ENCODE data around the gene PRLH.
A peak's percentile ranks its signal among the peaks of the same experiment; 100 is the strongest.
"Not testable (repeated sequence)": the region's sequence is repeated elsewhere in the genome, so short reads cannot be mapped to it uniquely, and the experiment has no call there.

Gene PRLH

DNA sequence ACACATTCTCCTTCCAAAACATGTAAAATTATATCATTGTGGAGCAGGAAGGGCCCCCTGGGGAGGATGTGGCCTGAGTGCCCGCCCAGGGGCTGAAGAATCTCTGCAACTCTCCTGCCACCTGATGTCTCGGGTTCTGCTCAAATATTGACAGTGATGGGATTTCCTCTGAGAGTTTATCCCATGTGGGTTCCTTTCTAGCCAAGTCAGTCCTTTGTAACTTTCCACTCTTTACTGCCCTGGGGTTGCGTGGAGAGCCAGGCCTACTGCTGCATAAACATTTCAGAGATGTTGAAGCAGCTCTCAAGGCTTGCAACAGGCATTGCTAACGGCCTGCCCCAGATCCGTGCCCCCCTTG is 28.1 kb downstream of the PRLH start:
- DNase-seq (ENCODE audit: low read depth in 2 of 2) = peak in 1 of 2 donors; percentile 51
- TF ChIP-seq, protein P1, sequence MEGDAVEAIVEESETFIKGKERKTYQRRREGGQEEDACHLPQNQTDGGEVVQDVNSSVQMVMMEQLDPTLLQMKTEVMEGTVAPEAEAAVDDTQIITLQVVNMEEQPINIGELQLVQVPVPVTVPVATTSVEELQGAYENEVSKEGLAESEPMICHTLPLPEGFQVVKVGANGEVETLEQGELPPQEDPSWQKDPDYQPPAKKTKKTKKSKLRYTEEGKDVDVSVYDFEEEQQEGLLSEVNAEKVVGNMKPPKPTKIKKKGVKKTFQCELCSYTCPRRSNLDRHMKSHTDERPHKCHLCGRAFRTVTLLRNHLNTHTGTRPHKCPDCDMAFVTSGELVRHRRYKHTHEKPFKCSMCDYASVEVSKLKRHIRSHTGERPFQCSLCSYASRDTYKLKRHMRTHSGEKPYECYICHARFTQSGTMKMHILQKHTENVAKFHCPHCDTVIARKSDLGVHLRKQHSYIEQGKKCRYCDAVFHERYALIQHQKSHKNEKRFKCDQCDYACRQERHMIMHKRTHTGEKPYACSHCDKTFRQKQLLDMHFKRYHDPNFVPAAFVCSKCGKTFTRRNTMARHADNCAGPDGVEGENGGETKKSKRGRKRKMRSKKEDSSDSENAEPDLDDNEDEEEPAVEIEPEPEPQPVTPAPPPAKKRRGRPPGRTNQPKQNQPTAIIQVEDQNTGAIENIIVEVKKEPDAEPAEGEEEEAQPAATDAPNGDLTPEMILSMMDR (IDR thresholded peaks at IDR 0.05; ENCODE audit: low read depth, low read length) = no peak

DNA sequence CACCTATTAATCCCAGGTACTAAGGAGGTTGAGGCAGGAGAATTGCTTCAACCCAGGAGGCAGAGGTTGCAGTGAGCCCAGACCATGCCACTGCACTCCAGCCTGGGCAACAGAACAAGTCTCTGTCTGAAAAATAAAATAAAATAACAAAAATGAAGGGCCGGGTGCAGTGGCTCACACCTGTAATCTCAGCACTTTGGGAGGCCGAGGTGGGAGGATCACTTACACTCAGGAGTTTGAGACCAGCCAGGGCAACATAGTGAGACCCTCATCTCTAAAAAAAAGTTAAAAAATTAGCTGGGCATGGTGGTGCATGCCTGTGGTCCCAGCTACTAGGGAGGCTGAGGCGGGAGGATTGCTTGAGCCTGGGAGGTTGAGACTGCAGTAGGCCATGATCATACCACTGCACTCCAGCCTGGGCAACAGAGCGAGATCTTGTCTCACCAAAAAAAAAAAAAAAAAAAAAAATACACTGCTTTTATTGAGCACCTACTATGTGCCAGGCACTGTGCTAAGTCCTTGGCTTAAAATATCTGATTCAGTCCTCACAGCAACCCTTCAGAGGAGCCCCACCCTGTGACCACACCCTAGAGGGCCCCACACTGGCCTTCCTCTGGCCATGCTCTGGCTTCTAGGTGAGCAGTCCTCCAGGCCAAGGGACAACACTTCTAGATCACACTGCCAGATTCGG is 29.6 kb downstream of the PRLH start:
- not testable (repeated sequence) for DNase-seq (ENCODE audit: low read depth in 2 of 2)

More for the DNA sequence above, 28.1 kb downstream of the PRLH start:
- no peak overlapping the region for H3K4me3 ChIP-seq (replicated peaks in 1 of 2; ENCODE audit: low read depth in 2 of 2, low read length in 2 of 2)

DNA sequence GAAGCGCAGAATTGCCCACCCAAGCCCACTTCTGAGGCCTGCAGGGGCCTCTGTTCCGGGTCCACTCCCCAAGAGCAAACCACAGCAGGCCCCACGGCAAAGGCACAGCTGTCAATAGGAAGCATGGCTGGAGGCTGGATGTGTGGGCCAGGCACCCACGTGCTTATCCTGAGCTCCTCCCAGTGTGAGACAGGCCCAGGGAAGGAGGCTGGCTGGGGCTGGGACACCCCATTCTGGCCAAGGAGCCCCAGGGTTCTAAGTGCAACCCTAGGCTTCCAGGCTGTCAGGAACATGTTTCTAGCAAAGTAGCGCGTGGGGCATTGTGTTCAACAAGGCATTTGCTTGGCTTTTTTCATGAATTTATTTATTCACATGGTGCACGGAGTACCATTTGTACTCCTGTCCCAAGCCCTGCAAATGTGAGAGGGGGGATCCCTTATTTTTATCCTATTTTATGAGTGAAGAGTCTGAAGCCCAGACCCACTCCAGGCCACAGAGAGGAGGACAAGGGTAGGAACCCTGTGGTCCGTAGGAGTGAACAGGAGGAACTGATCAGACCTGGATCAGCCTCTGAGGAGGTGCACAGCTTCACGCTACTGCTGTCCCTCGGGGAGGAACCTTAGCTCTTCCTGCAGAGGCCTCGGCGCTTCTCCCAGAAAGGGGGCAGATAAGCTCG is 30.3 kb downstream of the PRLH start:
- no peak for DNase-seq (ENCODE audit: low read depth in 2 of 2)
- no peak overlapping the region for H3K4me3 ChIP-seq (replicated peaks in 1 of 2; ENCODE audit: low read depth in 2 of 2, low read length in 2 of 2)
- TF ChIP-seq, protein P1 (IDR thresholded peaks at IDR 0.05; ENCODE audit: low read depth, low read length) = no peak

More for the DNA sequence above, 29.6 kb downstream of the PRLH start:
- H3K4me3 ChIP-seq (replicated peaks in 1 of 2; ENCODE audit: low read depth in 2 of 2, low read length in 2 of 2) = not testable (repeated sequence)

DNA sequence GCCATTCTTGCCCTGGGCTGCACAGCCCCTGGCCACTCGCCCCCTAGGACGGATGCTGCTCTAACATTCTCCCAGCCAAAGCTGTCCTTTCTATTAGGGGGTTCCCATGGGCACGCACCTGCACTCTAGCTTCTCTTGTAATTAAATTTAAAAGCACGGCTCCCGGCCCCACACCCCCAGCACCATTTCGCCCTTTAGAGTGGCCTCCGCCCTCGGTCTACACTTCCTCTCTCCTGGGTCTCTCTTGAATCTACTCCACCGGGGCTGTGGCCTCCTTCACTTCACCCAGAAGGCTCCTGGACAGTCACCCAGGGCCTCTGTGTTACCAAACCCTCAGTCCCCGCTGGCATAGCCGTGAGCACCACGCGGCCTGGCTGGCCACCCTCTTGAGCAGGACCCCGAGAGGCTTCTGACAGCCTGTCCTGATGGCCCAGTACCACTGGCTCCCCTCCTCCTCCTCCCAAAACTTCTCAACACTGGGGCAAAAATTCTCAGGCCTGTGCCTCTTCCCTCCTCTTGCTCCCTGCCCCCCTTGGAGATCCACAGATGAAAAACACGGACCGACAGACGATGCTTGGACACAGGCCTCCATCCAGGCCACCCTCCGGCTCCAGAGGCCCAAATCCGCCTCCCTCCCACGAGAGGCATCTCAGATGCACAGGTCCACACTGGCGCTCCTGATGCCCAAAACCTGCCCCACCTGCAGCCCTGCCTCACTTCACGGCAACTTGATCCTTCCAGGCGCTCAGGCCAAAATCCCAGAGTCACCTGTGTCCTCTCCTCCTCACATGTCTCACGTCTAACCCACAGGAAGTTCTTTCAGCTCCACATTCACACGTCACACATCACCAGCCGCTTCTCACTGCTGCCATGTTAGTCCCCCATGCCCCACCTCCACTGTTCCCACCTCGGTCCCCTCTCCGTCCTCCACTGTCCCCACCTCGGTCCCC is 31.1 kb downstream of the PRLH start:
- no peak for DNase-seq (ENCODE audit: low read depth in 2 of 2)
- TF ChIP-seq, protein P1 (IDR thresholded peaks at IDR 0.05; ENCODE audit: low read depth, low read length) = no peak
- H3K4me3 ChIP-seq (replicated peaks in 1 of 2; ENCODE audit: low read depth in 2 of 2, low read length in 2 of 2) = no peak overlapping the region

DNA sequence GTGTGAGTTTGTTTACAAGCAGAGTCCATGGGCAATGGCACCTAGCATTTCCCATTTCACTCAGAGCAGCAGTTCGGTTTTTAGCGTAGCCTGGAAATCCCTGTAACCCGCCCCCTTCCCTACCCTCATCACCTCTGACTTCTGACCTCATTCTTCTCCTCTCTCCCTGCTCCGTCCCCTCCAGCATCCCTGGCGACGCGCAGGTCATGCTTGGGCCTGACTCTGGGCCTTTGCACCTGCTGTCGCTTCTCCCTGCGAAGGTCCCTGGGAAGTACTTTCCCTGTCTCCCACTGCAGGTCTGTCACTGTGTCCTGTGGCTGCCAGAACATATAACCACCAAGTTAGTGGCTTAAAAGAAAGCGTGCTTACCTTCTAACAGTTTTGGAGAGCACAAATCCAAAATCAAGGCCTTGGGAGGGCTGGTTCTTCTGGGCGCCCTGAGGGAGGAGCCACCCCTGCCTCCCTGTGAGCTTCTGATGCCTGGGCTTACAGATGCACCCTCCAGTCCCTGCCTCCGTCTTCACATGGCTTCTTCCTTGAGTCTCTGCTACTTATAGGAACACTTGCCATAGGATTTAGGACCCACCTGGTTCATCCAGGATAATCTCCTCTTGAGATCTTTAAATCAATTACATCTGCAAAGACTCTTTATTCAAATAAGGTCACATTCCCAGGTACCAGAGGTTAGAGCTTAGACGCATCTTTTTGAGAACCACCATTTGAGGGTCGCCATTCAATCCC is 32.3 kb downstream of the PRLH start:
- no peak overlapping the region for H3K4me3 ChIP-seq (replicated peaks in 1 of 2; ENCODE audit: low read depth in 2 of 2, low read length in 2 of 2)
- TF ChIP-seq, protein P1 (IDR thresholded peaks at IDR 0.05; ENCODE audit: low read depth, low read length) = no peak
- no peak for DNase-seq (ENCODE audit: low read depth in 2 of 2)

DNA sequence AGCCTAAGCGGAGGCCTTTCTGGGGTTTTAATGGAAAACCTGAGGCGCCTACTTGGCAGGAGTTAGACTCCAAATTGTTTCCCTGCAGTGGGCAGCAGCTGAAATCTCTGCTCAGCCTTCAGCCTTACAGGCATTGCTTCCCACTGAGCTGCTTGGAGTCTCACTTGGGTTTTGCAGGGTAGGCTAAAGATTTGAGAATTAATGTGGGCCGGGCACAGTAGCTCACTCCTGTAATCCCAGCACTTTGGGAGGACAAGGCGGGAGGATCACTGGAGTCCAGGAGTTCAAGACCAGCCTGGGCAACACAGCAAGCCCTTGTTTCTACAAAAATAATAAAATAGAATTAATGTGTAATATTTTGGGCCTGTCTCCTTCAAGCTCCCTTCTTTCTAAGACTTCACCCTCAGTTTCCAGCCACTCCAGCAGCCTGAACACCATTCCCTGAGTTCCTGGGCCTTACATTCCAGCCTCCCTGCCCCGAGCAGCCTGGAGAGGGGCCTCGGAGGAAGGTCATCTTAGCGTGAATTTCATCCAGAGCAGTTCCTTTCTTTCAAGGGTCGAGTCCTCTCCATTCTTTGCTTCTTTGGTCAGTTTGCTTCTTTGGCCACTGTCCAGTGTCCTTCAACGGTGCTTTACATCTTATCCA is 33.2 kb downstream of the PRLH start:
- TF ChIP-seq, protein P1 (IDR thresholded peaks at IDR 0.05; ENCODE audit: low read depth, low read length) = no peak
- H3K4me3 ChIP-seq (replicated peaks in 1 of 2; ENCODE audit: low read depth in 2 of 2, low read length in 2 of 2) = no peak overlapping the region
- no peak for DNase-seq (ENCODE audit: low read depth in 2 of 2)

Data from cardiac fibroblast (primary cell).